HL-60 (cell line): ENCODE data around the gene NQO2.
"Not testable (repeated sequence)": the region's sequence is repeated elsewhere in the genome, so short reads cannot be mapped to it uniquely, and the experiment has no call there.

ENCODE experiments used
- DNase-seq, 2 experiments: peaks; one replicate each; pipeline ENCODE4 v3.0.0-alpha.2; 2010 to 2020; ENCODE audit warnings: low read depth in 1 of 2, low spot score in 1 of 2
- H3K27ac ChIP-seq: fragments of 250-450 bp; sonication (Bioruptor Pico); replicated peaks from 2 replicates; pipeline ENCODE4 v1.5.1; 2020; ENCODE audit warnings: mild to moderate bottlenecking, moderate library complexity
- H3K27me3 ChIP-seq: fragments of 250-450 bp; sonication (Bioruptor Pico); 2 replicates; pipeline ENCODE4 v1.5.1; 2021; ENCODE audit warnings: mild to moderate bottlenecking, moderate library complexity; ENCODE audit not compliant: insufficient read depth, poor library complexity, severe bottlenecking
- H3K4me3 ChIP-seq: replicated peaks from 2 replicates; pipeline ENCODE4 v1.5.1; 2011; ENCODE audit warnings: mild to moderate bottlenecking, control low read depth, low read length; ENCODE audit not compliant: insufficient read depth
- CTCF ChIP-seq: IDR thresholded peaks from one replicate; pipeline ENCODE4 v1.5.1; 2011; ENCODE audit warnings: low read length, control low read depth, inconsistent platforms; ENCODE audit not compliant: insufficient read depth
- GABPA ChIP-seq: IDR thresholded peaks from 2 replicates; pipeline ENCODE4 v1.6.1; 2012; ENCODE audit warnings: low read depth
- POLR2AphosphoS5 ChIP-seq: IDR thresholded peaks from 2 replicates; pipeline ENCODE4 v1.6.1; 2012; ENCODE audit warnings: low read depth
- REST ChIP-seq: IDR thresholded peaks from 2 replicates; pipeline ENCODE4 v1.6.1; 2012; ENCODE audit warnings: low read depth; ENCODE audit not compliant: insufficient replicate concordance
- SPI1 ChIP-seq: IDR thresholded peaks from 2 replicates; pipeline ENCODE4 v1.6.1; 2012; ENCODE audit warnings: low read depth, mild to moderate bottlenecking, borderline replicate concordance

The NQO2 gene

GRCh38 chr6:3057063-3057770 lies 57.5 kb downstream of the NQO2 start:
- H3K4me3 ChIP-seq, result no peak overlapping the region
- no peak for TF ChIP-seq REST
- no peak for TF ChIP-seq CTCF
- no peak for TF ChIP-seq GABPA
- no peak overlapping the region for H3K27ac ChIP-seq
- DNase-seq, result no peak
- H3K27me3 ChIP-seq, result no peaks in the 10 kb centered on the region

DNA sequence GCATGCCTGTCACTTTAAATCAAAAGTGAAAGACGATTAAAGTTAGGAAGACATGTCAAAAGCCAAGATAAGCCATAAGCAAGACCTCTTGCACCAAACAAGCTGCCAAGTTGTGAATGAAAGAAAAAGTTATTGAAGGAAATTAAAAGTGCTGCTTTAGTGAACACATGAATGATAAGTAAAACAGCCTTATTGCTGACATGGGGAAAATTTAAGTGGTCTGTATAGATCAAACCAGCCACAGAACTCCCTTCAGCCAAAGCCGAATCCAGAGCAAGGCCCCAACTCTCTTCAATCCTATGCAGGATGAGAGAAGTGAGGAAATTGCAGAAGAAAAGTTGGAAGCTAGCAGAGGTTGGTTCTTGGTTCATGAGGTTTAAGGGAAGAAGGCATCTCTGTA lies 59.3 kb downstream of the NQO2 start:
- no peak overlapping the region for H3K4me3 ChIP-seq
- no peaks in the 10 kb centered on the region for H3K27me3 ChIP-seq
- no peak overlapping the region for H3K27ac ChIP-seq
- TF ChIP-seq POLR2AphosphoS5 (no peak), REST (no peak), CTCF (no peak), SPI1 (no peak), GABPA (no peak)
- no peak for DNase-seq

- not testable (repeated sequence) for H3K27me3 ChIP-seq, H3K4me3 ChIP-seq, H3K27ac ChIP-seq, DNase-seq
Observed at GRCh38 chr6:3060092-3060491, 60.4 kb downstream of the NQO2 start.

- Histone ChIP-seq H3K4me3 (no peak overlapping the region), H3K27ac (no peak overlapping the region), H3K27me3 (no peaks in the 10 kb centered on the region)
- TF ChIP-seq POLR2AphosphoS5 (no peak), SPI1 (no peak), CTCF (no peak), REST (no peak)
- no peak for DNase-seq
Observed at GRCh38 chr6:3061501-3061941, 61.8 kb downstream of the NQO2 start.

GRCh38 chr6:3063340-3063732 lies 63.6 kb downstream of the NQO2 start:
- Histone ChIP-seq H3K27ac (peak overlapping the region; percentile 53; the same call in 1 of the 2 replicates), H3K4me3 (peak overlapping the region; percentile 74)
- not testable (repeated sequence) for H3K27me3 ChIP-seq, DNase-seq
